ENCODE data around the gene NTHL1.

The NTHL1 gene

DNA sequence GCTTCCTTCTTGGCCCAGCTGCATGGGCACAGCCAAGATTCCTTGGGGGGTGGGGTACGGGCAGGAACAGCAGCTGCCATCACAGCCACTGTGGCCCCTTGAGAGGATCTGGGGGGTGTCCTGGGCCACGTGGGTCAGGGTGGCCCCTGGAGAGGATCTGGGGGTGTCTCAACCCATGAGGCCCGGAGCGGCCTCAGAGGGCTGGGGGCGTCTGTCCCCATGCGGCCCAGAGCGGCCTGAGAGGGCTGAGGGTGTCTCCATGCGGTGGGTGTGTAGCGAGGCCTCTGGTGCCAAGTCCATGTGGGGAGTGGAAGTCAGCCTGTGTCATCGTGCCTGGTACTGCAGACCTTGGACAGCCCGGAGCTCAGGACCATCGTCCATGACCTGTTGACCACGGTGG, 13.9 kb upstream of the NTHL1 start:
- TF ChIP-seq POLR2AphosphoS5 (IDR thresholded peaks at IDR 0.05; ENCODE audit: low read depth, low read length) (no peak), FOXP2 (optimal IDR thresholded peaks at IDR 0.05; ENCODE audit: borderline replicate concordance, extremely low read depth, extremely low read length, insufficient read depth) (no peak)

DNA sequence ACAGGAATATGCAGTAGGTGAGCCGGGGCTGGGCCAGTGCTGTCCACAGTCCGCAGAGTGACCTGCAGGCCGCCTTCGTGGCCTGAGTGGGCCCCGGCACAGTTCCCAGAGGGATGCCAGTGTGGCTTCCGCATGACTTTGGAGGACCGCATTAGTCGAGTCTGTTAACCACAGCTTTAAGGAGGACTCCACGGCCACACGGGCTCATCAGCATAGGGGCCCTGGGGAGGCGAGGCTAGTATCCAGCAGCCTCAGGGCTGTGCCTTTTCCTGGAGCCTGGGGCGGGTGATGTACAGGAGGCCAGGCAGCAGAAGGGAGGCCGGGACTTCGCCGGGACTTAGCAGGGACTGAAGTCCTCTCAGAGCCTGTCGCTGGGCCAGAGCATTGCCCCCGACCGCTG, 13.4 kb upstream of the NTHL1 start:
- TF ChIP-seq TAF1 (IDR thresholded peaks at IDR 0.05; ENCODE audit: borderline replicate concordance, insufficient read depth, low read length) (no peak), POLR2AphosphoS5 (IDR thresholded peaks at IDR 0.05; ENCODE audit: low read depth, low read length) (no peak), REST (IDR thresholded peaks at IDR 0.05; ENCODE audit: insufficient read depth in 1 of 2, low read depth in 2 of 2, low read length in 2 of 2) (no peak), FOXP2 (optimal IDR thresholded peaks at IDR 0.05; ENCODE audit: borderline replicate concordance, extremely low read depth, extremely low read length, insufficient read depth) (no peak), SIN3A (IDR thresholded peaks at IDR 0.05; ENCODE audit: borderline replicate concordance, insufficient read depth, low read length) (no peak)

DNA sequence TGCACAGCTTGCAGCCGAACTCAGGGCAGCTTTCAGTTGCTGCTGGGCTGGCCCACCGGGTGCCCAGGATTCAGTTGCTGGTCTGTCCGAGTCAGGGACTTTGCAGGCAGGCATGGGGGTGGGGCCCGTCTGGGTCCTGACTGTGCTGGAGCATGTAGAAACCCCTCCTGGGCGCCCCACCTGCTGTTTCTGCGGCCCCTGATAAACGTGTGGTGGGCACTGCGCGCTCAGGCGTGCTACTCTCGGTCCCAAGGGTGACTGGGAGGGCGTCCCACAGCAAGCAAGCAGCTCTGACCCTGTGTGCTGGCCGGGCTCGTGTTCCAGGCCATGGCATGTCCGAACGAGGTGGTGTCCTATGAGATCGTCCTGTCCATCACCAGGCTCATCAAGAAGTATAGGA, 12.7 kb upstream of the NTHL1 start:
- TF ChIP-seq POLR2AphosphoS5 (IDR thresholded peaks at IDR 0.05; ENCODE audit: low read depth, low read length) (no peak), FOXP2 (optimal IDR thresholded peaks at IDR 0.05; ENCODE audit: borderline replicate concordance, extremely low read depth, extremely low read length, insufficient read depth) (no peak), TAF1 (IDR thresholded peaks at IDR 0.05; ENCODE audit: borderline replicate concordance, insufficient read depth, low read length) (no peak), REST (IDR thresholded peaks at IDR 0.05; ENCODE audit: insufficient read depth in 1 of 2, low read depth in 2 of 2, low read length in 2 of 2) (no peak), SIN3A (IDR thresholded peaks at IDR 0.05; ENCODE audit: borderline replicate concordance, insufficient read depth, low read length) (no peak)

- TF ChIP-seq REST (IDR thresholded peaks at IDR 0.05; ENCODE audit: insufficient read depth in 1 of 2, low read depth in 2 of 2, low read length in 2 of 2) (no peak), SIN3A (IDR thresholded peaks at IDR 0.05; ENCODE audit: borderline replicate concordance, insufficient read depth, low read length) (no peak), TAF1 (IDR thresholded peaks at IDR 0.05; ENCODE audit: borderline replicate concordance, insufficient read depth, low read length) (no peak)
Observed at GRCh38 chr16:2058872-2059271, 11.2 kb upstream of the NTHL1 start.

DNA sequence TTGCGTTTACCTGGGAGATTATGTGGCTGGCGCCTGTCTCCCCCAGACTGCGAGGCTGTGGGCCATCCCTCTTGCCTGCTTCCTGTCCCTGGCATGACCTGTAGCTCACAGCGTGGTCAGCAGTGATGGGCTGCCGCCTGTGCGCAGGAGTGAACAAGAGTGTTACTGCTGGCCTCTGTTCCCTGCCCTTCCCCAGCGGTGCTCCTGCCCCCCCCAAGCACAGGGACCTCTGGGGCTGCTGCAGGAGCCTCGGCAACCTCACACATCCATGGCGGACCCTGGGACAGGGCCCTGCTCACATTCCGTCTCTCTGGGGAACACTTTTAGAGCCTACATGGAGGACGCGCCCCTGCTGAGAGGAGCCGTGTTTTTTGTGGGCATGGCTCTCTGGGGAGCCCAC, 10.8 kb upstream of the NTHL1 start:
- TF ChIP-seq FOXP2 (optimal IDR thresholded peaks at IDR 0.05; ENCODE audit: borderline replicate concordance, extremely low read depth, extremely low read length, insufficient read depth) (no peak), SIN3A (IDR thresholded peaks at IDR 0.05; ENCODE audit: borderline replicate concordance, insufficient read depth, low read length) (no peak), POLR2AphosphoS5 (IDR thresholded peaks at IDR 0.05; ENCODE audit: low read depth, low read length) (no peak), TAF1 (IDR thresholded peaks at IDR 0.05; ENCODE audit: borderline replicate concordance, insufficient read depth, low read length) (no peak), REST (IDR thresholded peaks at IDR 0.05; ENCODE audit: insufficient read depth in 1 of 2, low read depth in 2 of 2, low read length in 2 of 2) (no peak)
